Caki2 (cell line): ENCODE data around the gene SAMD8. TPM values are rescaled to one million over a fixed set of nuclear protein-coding genes. Genes with fewer than 3 reads are reported as not detected.

Experiments
- DNase-seq: peaks from one replicate; pipeline ENCODE4 v3.0.0-alpha.2; 2015; ENCODE audit warnings: low read depth
- in situ Hi-C: cut with HindIII; loops from 2 replicates; pipeline ENCODE4 v1.10.0; 2016; ENCODE audit warnings: low sequenced_read_pairs, low pct_unique_long_range_greater_than_20kb, mixed read lengths
- total RNA-seq: library from RNA; depleted of rRNA; stranded (reverse); fragments of >200 nt; shearing (Covaris generic); gene quantifications from 2 replicates; pipeline ENCODE4 v1.2.3, GENCODE V29; 2014; ENCODE audit warnings: low replicate concordance

The SAMD8 gene
- total RNA-seq, 1 experiment from 2014 or later: 11.8 TPM

- in situ Hi-C loops: no loop called here
- DNase-seq: no peak
Observed at GRCh38 chr10:75081379-75081778, 30.1 kb upstream of the SAMD8 start.

- in situ Hi-C loops: no loop called here
- DNase-seq: no peak
Observed at GRCh38 chr10:75083972-75084833, 27.3 kb upstream of the SAMD8 start.

- DNase-seq: no peak
- in situ Hi-C loops: no loop called here
Observed at GRCh38 chr10:75084834-75085384, 26.5 kb upstream of the SAMD8 start.

- no peak for DNase-seq
- in situ Hi-C loops: no loop called here
Observed at GRCh38 chr10:75086278-75086934, 25.1 kb upstream of the SAMD8 start.

- in situ Hi-C loops: no loop called here
- DNase-seq: no peak
Observed at GRCh38 chr10:75088640-75089039, 22.8 kb upstream of the SAMD8 start.

- in situ Hi-C loops: no loop called here
- no peak for DNase-seq
Observed at GRCh38 chr10:75089634-75090033, 21.8 kb upstream of the SAMD8 start.

- DNase-seq: no peak
- in situ Hi-C loops: no loop called here
Observed at GRCh38 chr10:75091146-75091545, 20.3 kb upstream of the SAMD8 start.

GRCh38 chr10:75094465-75094864, 17.0 kb upstream of the SAMD8 start:
- in situ Hi-C loops: no loop called here
- no peak for DNase-seq

- in situ Hi-C loops: no loop called here
Observed at GRCh38 chr10:75095631-75096030, 15.8 kb upstream of the SAMD8 start.

GRCh38 chr10:75096749-75097148, 14.7 kb upstream of the SAMD8 start:
- in situ Hi-C loops: no loop called here
- no peak for DNase-seq

More at GRCh38 chr10:75095631-75096030, 15.8 kb upstream of the SAMD8 start:
- no peak for DNase-seq

- in situ Hi-C loops: no loop called here
- DNase-seq: no peak
Observed at GRCh38 chr10:75097666-75098285, 13.7 kb upstream of the SAMD8 start.

- DNase-seq: no peak
Observed at GRCh38 chr10:75098902-75099673, 12.4 kb upstream of the SAMD8 start.

GRCh38 chr10:75099952-75100763, 11.3 kb upstream of the SAMD8 start:
- in situ Hi-C loops: no loop called here
- peak; percentile 43 for DNase-seq

More at GRCh38 chr10:75098902-75099673, 12.4 kb upstream of the SAMD8 start:
- in situ Hi-C loops: no loop called here

GRCh38 chr10:75100764-75101291, 10.6 kb upstream of the SAMD8 start:
- in situ Hi-C loops: no loop called here
- no peak for DNase-seq

GRCh38 chr10:75101416-75102251, 9.8 kb upstream of the SAMD8 start:
- in situ Hi-C loops: no loop called here
- no peak for DNase-seq

- in situ Hi-C loops: no loop called here
- no peak for DNase-seq
Observed at GRCh38 chr10:75102830-75103673, 8.4 kb upstream of the SAMD8 start.
